Astrocyte (in vitro differentiated cells and primary cell): ENCODE data around the gene ZYG11B. TPM values are rescaled to one million over a fixed set of nuclear protein-coding genes. Genes with fewer than 3 reads are reported as not detected.
"Not testable (repeated sequence)": the region's sequence is repeated elsewhere in the genome, so short reads cannot be mapped to it uniquely, and the experiment has no call there.

ENCODE experiments used
- DNase-seq: peaks from one replicate; pipeline ENCODE4 v3.0.0-alpha.2; 2010; ENCODE audit warnings: low read depth
- FAIRE-seq: peaks from 2 replicates; lab custom pipeline; 2011; peaks lifted over from hg19 to GRCh38; lab: Jason Lieb, UNC
- H2AFZ ChIP-seq: 2 replicates; pipeline ENCODE4 v1.6.0; 2012; ENCODE audit warnings: low read depth, low read length, inconsistent platforms
- H3K27ac ChIP-seq: 2 replicates; pipeline ENCODE4 v1.5.1; 2011; ENCODE audit warnings: low read depth, low read length, inconsistent platforms
- H3K27me3 ChIP-seq: 2 replicates; pipeline ENCODE4 v1.6.0; 2011; ENCODE audit warnings: low read length, inconsistent platforms; ENCODE audit not compliant: insufficient read depth
- H3K36me3 ChIP-seq: 2 replicates; pipeline ENCODE4 v1.5.1; 2011; ENCODE audit warnings: low read length, inconsistent platforms; ENCODE audit not compliant: insufficient read depth
- H3K4me1 ChIP-seq: 2 replicates; pipeline ENCODE4 v1.5.1; 2011; ENCODE audit warnings: low read length, inconsistent platforms; ENCODE audit not compliant: insufficient read depth
- H3K4me2 ChIP-seq: 2 replicates; pipeline ENCODE4 v1.6.0; 2012; ENCODE audit warnings: low read length, inconsistent platforms
- H3K4me3 ChIP-seq: 2 replicates; pipeline ENCODE4 v1.5.1; 2011; ENCODE audit warnings: low read depth, mild to moderate bottlenecking, low read length, inconsistent platforms; ENCODE audit not compliant: insufficient read depth
- H3K79me2 ChIP-seq: 2 replicates; pipeline ENCODE4 v1.6.0; 2012; ENCODE audit warnings: mild to moderate bottlenecking, low read length, inconsistent platforms; ENCODE audit not compliant: insufficient read depth
- H3K9ac ChIP-seq: 2 replicates; pipeline ENCODE4 v1.6.0; 2012; ENCODE audit warnings: mild to moderate bottlenecking, low read length, inconsistent platforms
- H3K9me3 ChIP-seq: 2 replicates; pipeline ENCODE4 v1.5.1; 2012; ENCODE audit warnings: low read depth, mild to moderate bottlenecking, low read length, inconsistent platforms; ENCODE audit not compliant: insufficient read depth
- H4K20me1 ChIP-seq: 2 replicates; pipeline ENCODE4 v1.6.0; 2012; ENCODE audit warnings: low read length, inconsistent platforms; ENCODE audit not compliant: insufficient read depth
- H3K27ac Mint-ChIP-seq: one replicate; pipeline ENCODE4 v1.8.0; 2021; ENCODE audit warnings: mild to moderate bottlenecking, mixed read lengths; ENCODE audit not compliant: unreplicated experiment
- H3K27me3 Mint-ChIP-seq: one replicate; pipeline ENCODE4 v1.8.0; 2021; ENCODE audit warnings: low read depth, mixed read lengths; ENCODE audit not compliant: unreplicated experiment
- H3K36me3 Mint-ChIP-seq: one replicate; pipeline ENCODE4 v1.8.0; 2021; ENCODE audit warnings: low read depth, mixed read lengths; ENCODE audit not compliant: unreplicated experiment
- H3K4me1 Mint-ChIP-seq: one replicate; pipeline ENCODE4 v1.8.0; 2021; ENCODE audit warnings: low read depth, mixed read lengths; ENCODE audit not compliant: unreplicated experiment
- H3K4me3 Mint-ChIP-seq: one replicate; pipeline ENCODE4 v1.8.0; 2021; ENCODE audit warnings: mild to moderate bottlenecking, moderate library complexity, mixed read lengths; ENCODE audit not compliant: unreplicated experiment
- H3K9me3 Mint-ChIP-seq: one replicate; pipeline ENCODE4 v1.8.0; 2021; ENCODE audit warnings: mild to moderate bottlenecking, mixed read lengths; ENCODE audit not compliant: unreplicated experiment
- CTCF ChIP-seq: IDR thresholded peaks from 2 replicates; pipeline ENCODE4 v1.5.1; 2011; ENCODE audit warnings: low read depth, mild to moderate bottlenecking, inconsistent platforms, low read length, moderate library complexity; ENCODE audit not compliant: insufficient read depth
- EZH2 ChIP-seq: IDR thresholded peaks from 2 replicates; pipeline ENCODE4 v1.6.1; 2012; ENCODE audit warnings: mild to moderate bottlenecking, low read length, inconsistent platforms; ENCODE audit not compliant: insufficient read depth
- total RNA-seq: library from RNA; stranded (reverse); gene quantifications from 2 replicates; pipeline ENCODE4 v1.2.1, GENCODE V29; 2021

ZYG11B gene
- total RNA-seq, 1 donor from 2014 or later = 22.1 TPM

GRCh38 chr1:52842643-52843310, 116.5 kb downstream of the ZYG11B start, which contains the start of gene ZYG11A:
Gene ZYG11A (plus strand): TSS chr1:52842760. CDS start chr1:52842884, 124 bp downstream.
- Mint-ChIP-seq H3K27me3 (peaks cover 18% of the 10 kb centered on the region), H3K36me3 (no peaks in the 10 kb centered on the region), H3K9me3 (no peaks in the 10 kb centered on the region), H3K27ac (no peak within 1 kb of the TSS), H3K4me1 (no peaks in the 10 kb centered on the region), H3K4me3 (peak within 1 kb of the TSS; percentile 62)
- peak within 1 kb of the TSS; percentile 98 for H2AFZ ChIP-seq
- H3K9ac ChIP-seq = peak within 1 kb of the TSS; percentile 67
- peak; percentile 67 for DNase-seq
- no peaks in the 10 kb centered on the region for H3K9me3 ChIP-seq
- peak within 1 kb of the TSS; percentile 65 for H3K4me3 ChIP-seq
- no peak for TF ChIP-seq CTCF
- TF ChIP-seq EZH2 = peak; percentile 87
- no peaks in the 10 kb centered on the region for H4K20me1 ChIP-seq
- peaks cover 7% of the 10 kb centered on the region for H3K4me1 ChIP-seq
- no peak for FAIRE-seq
- H3K4me2 ChIP-seq = peak within 1 kb of the TSS; percentile 88
- no peaks in the 10 kb centered on the region for H3K79me2 ChIP-seq
- no peaks in the 10 kb centered on the region for H3K36me3 ChIP-seq
- H3K27me3 ChIP-seq = no peaks in the 10 kb centered on the region
- no peak within 1 kb of the TSS for H3K27ac ChIP-seq

- not testable (repeated sequence) for H2AFZ ChIP-seq, H3K4me3 ChIP-seq, H3K4me2 ChIP-seq, H3K27ac ChIP-seq, H3K9ac ChIP-seq, H3K9me3 ChIP-seq, H3K36me3 ChIP-seq, DNase-seq, H4K20me1 ChIP-seq, H3K79me2 ChIP-seq, H3K36me3 Mint-ChIP-seq, H3K4me1 ChIP-seq, H3K4me1 Mint-ChIP-seq, H3K9me3 Mint-ChIP-seq, H3K4me3 Mint-ChIP-seq, H3K27me3 ChIP-seq, H3K27ac Mint-ChIP-seq
- H3K27me3 Mint-ChIP-seq = peaks cover 18% of the 10 kb centered on the region
- FAIRE-seq = peak; percentile 29
These were observed 118.9 kb downstream of the ZYG11B start for GRCh38 chr1:52845119-52845518.

GRCh38 chr1:52848423-52848822, 122.2 kb downstream of the ZYG11B start:
- Mint-ChIP-seq H3K27me3 (peaks cover 13% of the 10 kb centered on the region), H3K36me3 (no peaks in the 10 kb centered on the region), H3K27ac (no peak overlapping the region), H3K4me3 (no peak overlapping the region), H3K4me1 (no peaks in the 10 kb centered on the region), H3K9me3 (no peaks in the 10 kb centered on the region)
- no peaks in the 10 kb centered on the region for H3K36me3 ChIP-seq
- no peak for FAIRE-seq
- no peak overlapping the region for H3K4me3 ChIP-seq
- no peak overlapping the region for H3K27ac ChIP-seq
- H2AFZ ChIP-seq = no peak overlapping the region
- no peak for TF ChIP-seq CTCF
- TF ChIP-seq EZH2 = no peak
- no peaks in the 10 kb centered on the region for H3K27me3 ChIP-seq
- H3K79me2 ChIP-seq = no peaks in the 10 kb centered on the region
- H3K9ac ChIP-seq = no peak overlapping the region
- no peak for DNase-seq
- H3K4me2 ChIP-seq = no peak overlapping the region
- H3K4me1 ChIP-seq = peaks cover under 1% of the 10 kb centered on the region
- no peaks in the 10 kb centered on the region for H4K20me1 ChIP-seq
- H3K9me3 ChIP-seq = no peaks in the 10 kb centered on the region
